A673 (cell line): Measurements from ENCODE around the gene ARL4D. TPM values are rescaled to one million over a fixed set of nuclear protein-coding genes. Genes with fewer than 3 reads are reported as not detected.

ENCODE experiments used
- BruUV-seq: library from RNA; stranded (reverse); fragments of 400-500 nt; replicated peaks from 2 replicates; lab custom pipeline; 2021; lab: Mats Ljungman, UMichigan
- CTCF ChIA-PET: fragments of 300-600 bp; sonication (Branson Sonifier 250); formaldehyde crosslinking; loops from one replicate; lab custom pipeline; 2022; ENCODE audit warnings: antibody characterized with exemption; lab: Charles Lee
- POLR2A ChIA-PET: fragments of 300-600 bp; sonication (Branson Sonifier 250); formaldehyde crosslinking; loops from one replicate; lab custom pipeline; 2022; ENCODE audit warnings: antibody characterized with exemption; ENCODE audit not compliant: low non-redundant PET; lab: Charles Lee
- DNase-seq: peaks from one replicate; pipeline ENCODE4 v3.0.0-alpha.2; 2015; ENCODE audit warnings: low spot score
- H3K27ac ChIP-seq: fragments of 200-600 bp; sonication (generic); 2 replicates; pipeline ENCODE4 v1.5.1; 2016; ENCODE audit warnings: mixed run types, low read depth, mild to moderate bottlenecking, mixed read lengths, antibody characterized with exemption, low read length; ENCODE audit not compliant: poor library complexity, severe bottlenecking
- H3K27me3 ChIP-seq: fragments of 200-600 bp; sonication (generic); replicated peaks from 2 replicates; pipeline ENCODE4 v1.6.1; 2017; ENCODE audit warnings: mixed run types, low read depth, mild to moderate bottlenecking, mixed read lengths, antibody characterized with exemption, low read length; ENCODE audit not compliant: insufficient read depth, poor library complexity
- H3K36me3 ChIP-seq: fragments of 200-600 bp; sonication (generic); 2 replicates; pipeline ENCODE4 v1.6.1; 2016; ENCODE audit warnings: mixed run types, mild to moderate bottlenecking, mixed read lengths, antibody characterized with exemption, low read length; ENCODE audit not compliant: insufficient read depth, poor library complexity, severe bottlenecking
- H3K4me1 ChIP-seq: fragments of 200-600 bp; sonication (generic); 2 replicates; pipeline ENCODE4 v1.6.1; 2017; ENCODE audit warnings: mixed run types, mild to moderate bottlenecking, mixed read lengths, antibody characterized with exemption, low read length; ENCODE audit not compliant: insufficient read depth, poor library complexity, severe bottlenecking
- H3K4me3 ChIP-seq: fragments of 200-600 bp; sonication (generic); 2 replicates; pipeline ENCODE4 v1.5.1; 2016; ENCODE audit warnings: low read depth, mixed run types, mild to moderate bottlenecking, mixed read lengths, low read length; ENCODE audit not compliant: poor library complexity, severe bottlenecking
- H3K9me3 ChIP-seq: fragments of 200-600 bp; sonication (generic); 2 replicates; pipeline ENCODE4 v1.6.1; 2016; ENCODE audit warnings: mixed run types, low read depth, mild to moderate bottlenecking, mixed read lengths, antibody characterized with exemption, low read length; ENCODE audit not compliant: poor library complexity, severe bottlenecking
- EZH2 ChIP-seq: fragments of 200-600 bp; sonication (generic); IDR thresholded peaks from 2 replicates; pipeline ENCODE4 v1.6.1; 2017; ENCODE audit warnings: borderline replicate concordance, low read depth, mild to moderate bottlenecking, mixed read lengths, antibody characterized with exemption, low read length; ENCODE audit not compliant: poor library complexity, severe bottlenecking
- intact Hi-C: fragments of 100-400 bp; cut with micrococcal nuclease; formaldehyde crosslinking; loops from one replicate; pipeline ENCODE4 v1.10.0; 2022; ENCODE audit not compliant: unreplicated experiment
- total RNA-seq: library from RNA; stranded (reverse); gene quantifications from 2 replicates; pipeline ENCODE4 v1.2.3, GENCODE V29; 2021
- TF ChIP-seq, protein P1 (sequence below): fragments of 300-800, 200-600 bp; sonication (generic); conservative IDR thresholded peaks from 2 replicates; pipeline ENCODE4 v1.5.1; 2017; ENCODE audit warnings: low read depth, mild to moderate bottlenecking, antibody characterized with exemption, low read length, moderate library complexity, mixed read lengths

ARL4D gene
- total RNA-seq, 1 experiment from 2014 or later: 4.3 TPM

DNA sequence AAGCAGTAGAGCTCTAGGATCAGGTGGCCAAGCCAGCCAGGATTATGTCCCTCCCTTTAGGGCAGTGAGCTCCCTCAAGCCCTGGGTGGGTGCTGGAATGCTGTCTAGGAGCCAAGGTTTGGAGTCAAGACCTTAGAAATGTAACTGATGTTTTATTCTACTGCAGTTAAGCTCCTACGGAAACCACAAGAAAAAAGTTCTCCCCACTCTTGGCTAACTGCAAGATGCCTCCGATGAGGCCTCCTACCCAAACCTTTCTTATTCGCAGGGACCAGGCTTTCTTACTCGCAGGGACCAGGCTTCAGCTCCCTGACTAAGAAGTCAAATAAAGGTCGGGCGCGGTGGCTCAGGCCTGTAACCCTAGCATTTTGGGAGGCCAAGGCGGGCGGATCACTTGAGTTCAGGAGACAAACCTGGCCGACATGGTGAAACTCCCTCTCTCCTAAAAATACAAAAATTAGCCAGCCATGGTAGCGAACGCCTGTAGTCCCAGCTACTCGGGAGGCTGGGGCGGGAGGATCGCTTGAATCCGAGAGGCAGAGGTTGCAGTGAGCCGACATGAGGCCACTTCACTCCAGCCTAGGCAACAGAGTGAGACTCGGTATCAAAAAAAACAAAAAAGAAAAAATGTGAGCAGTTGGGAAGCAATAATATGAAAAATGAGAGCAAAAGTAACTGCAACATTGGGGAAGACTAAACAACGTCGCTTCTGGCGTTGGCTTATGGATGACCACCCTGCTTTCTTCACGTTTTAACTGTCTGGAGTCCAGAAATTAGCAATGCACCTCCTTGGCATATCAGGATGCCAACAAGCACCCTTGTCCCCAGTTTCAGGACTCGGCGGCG, 31.7 kb upstream of the ARL4D start:
- CTCF ChIA-PET: interaction anchor here (2.2 kb wide), 1 partner anchor 117 kb away, joined by 9 read pairs; the partner anchor contains the start of gene DHX8
- Histone ChIP-seq H3K36me3 (no peaks in the 10 kb centered on the region), H3K27ac (peak overlapping the region; percentile 100), H3K9me3 (no peaks in the 10 kb centered on the region), H3K4me3 (no peak overlapping the region), H3K27me3 (no peaks in the 10 kb centered on the region), H3K4me1 (peaks cover 13% of the 10 kb centered on the region)
- intact Hi-C loops: no loop called here
- POLR2A ChIA-PET: interaction anchor here (0.6 to 1.3 kb wide), 6 partner anchors 13 to 195 kb away, joined by 3 to 8 read pairs (median 4); partner anchors contain the start of gene DHX8
- no peak for TF ChIP-seq EZH2
- TF ChIP-seq, protein P1, sequence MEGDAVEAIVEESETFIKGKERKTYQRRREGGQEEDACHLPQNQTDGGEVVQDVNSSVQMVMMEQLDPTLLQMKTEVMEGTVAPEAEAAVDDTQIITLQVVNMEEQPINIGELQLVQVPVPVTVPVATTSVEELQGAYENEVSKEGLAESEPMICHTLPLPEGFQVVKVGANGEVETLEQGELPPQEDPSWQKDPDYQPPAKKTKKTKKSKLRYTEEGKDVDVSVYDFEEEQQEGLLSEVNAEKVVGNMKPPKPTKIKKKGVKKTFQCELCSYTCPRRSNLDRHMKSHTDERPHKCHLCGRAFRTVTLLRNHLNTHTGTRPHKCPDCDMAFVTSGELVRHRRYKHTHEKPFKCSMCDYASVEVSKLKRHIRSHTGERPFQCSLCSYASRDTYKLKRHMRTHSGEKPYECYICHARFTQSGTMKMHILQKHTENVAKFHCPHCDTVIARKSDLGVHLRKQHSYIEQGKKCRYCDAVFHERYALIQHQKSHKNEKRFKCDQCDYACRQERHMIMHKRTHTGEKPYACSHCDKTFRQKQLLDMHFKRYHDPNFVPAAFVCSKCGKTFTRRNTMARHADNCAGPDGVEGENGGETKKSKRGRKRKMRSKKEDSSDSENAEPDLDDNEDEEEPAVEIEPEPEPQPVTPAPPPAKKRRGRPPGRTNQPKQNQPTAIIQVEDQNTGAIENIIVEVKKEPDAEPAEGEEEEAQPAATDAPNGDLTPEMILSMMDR: no peak
- TSS peak; percentile 100 for BruUV-seq
- no peak for DNase-seq

DNA sequence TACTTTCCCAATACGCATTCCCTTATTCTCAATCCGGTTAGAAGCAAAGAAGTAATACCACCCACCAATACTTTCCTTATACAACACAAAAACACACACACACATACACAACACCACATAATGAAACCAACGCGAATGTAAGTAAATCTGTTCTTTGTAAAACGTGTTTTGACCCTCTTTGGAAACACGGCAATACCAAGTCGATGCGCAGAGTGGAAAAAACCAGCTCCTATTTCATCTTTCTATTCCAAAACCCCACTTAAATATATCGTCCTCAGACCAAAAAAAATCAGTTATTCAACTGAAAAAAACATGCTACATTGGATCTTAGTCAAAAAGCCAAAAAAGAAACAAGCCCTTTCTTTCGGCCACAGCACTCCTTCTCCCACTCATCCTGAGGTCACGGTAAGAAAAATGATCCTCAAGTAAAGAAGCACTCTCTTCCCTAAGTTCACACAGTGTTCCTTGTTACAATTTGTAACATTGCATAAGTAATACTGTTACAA, 31.0 kb upstream of the ARL4D start:
- intact Hi-C loops: no loop called here

More for the DNA sequence above, 31.0 kb upstream of the ARL4D start:
- DNase-seq: peak; percentile 93
- Histone ChIP-seq H3K4me1 (peaks cover 11% of the 10 kb centered on the region), H3K36me3 (no peaks in the 10 kb centered on the region), H3K27ac (peak overlapping the region; percentile 100), H3K9me3 (no peaks in the 10 kb centered on the region), H3K27me3 (no peaks in the 10 kb centered on the region), H3K4me3 (peak overlapping the region; percentile 36)
- ChIA-PET CTCF (interaction anchor here (1.2 to 2.2 kb wide), 2 partner anchors 21 to 116 kb away, joined by 5 to 9 read pairs; partner anchors contain the start of gene DHX8), POLR2A (interaction anchor here (0.6 to 1.3 kb wide), 8 partner anchors 14 to 195 kb away, joined by 3 to 8 read pairs (median 4); partner anchors contain the start of gene DHX8)
- no TSS peak for BruUV-seq
- no peak for TF ChIP-seq EZH2
- TF ChIP-seq, protein P1: no peak
